Activated CD4-positive, alpha-beta T cell treated with anti-CD3 and anti-CD28 coated beads, Interleukin-2, Interleukin-4, amounts not matched to agents 100 ng/mL and 50 ng/mL, durations not matched to agents 16 hours and 8 hours (primary cell): ENCODE data around the gene SEC62.

ENCODE experiments used
- DNase-seq: peaks from one replicate; pipeline ENCODE4 v3.0.0-alpha.2; 2020; ENCODE audit warnings: low spot score

The SEC62 gene

DNA sequence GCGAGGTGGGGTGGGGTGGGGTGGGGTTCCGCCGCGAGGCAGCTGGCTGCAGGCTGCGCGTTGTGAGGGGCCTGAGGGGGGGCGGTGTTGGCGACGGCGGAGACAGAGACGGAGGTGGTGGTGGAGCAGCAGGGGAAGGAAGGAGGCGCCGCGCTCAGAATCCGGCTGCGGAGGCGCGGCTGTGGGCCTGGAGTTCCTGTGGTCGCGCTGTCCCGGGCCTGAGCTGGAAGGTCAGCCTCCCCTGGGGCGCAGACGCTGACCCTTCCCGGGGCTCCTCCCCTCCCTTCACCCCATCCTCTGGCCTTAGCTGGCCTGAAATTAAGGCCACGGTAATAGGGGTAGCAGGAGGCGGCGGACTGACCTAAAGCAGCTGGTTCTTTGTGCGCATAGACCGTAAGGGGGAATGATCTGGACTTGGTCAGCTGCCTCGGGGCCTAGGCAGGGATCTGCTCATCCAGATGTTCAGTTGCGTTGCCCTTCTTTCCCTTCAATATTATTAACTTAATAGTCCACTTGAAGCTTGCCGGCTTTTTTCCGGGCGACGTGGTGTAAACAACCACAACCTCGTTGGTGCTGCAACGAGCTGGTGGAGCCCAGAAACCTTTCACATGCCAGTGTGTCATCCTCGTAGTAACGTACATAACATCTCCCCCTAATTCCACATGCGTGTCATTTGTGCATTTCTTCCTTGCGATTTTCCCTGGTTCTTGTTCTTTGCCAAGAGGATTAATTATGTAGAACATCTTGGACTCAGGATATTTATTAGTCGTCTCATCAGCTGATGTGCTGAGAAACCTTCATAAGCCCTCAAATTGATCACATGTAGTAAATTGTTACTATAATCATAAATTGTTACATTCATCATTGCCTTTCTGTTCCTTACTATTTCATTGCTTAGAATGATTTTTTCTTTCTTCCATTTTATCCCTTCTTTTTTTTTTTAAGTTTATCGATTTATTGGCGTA, 626 bp downstream of the SEC62 start:
- peak; percentile 39 for DNase-seq

DNA sequence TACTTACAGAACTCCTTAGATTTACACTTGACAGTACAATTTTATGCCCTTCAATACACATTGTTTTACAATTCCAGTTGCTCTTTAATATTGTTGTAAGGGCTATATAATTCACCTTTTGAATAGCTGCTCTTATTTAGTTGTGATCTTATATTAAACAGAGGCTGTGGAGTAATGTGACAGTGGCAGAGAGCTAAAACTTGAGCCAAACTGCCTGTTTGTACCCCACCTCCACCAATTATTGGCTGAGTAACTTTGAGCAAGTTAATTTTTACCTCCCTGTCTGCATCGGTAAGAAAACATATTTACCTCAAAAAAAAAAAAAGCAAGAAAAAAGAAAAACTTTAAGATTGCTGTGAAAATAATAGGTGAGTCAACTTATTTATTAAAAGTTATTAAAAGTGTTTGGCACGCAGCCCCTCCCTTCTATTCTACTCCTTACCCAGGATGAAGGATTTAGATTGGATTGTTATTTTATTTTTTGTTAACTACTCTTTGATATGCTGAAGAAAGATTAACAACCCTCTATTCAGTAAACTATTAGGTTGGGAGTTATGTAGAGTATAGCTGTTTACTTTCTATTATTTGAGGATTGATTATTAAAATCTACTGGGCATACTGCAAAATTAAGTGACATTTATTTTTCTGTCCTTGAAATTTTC, 1.7 kb downstream of the SEC62 start:
- no peak for DNase-seq

DNA sequence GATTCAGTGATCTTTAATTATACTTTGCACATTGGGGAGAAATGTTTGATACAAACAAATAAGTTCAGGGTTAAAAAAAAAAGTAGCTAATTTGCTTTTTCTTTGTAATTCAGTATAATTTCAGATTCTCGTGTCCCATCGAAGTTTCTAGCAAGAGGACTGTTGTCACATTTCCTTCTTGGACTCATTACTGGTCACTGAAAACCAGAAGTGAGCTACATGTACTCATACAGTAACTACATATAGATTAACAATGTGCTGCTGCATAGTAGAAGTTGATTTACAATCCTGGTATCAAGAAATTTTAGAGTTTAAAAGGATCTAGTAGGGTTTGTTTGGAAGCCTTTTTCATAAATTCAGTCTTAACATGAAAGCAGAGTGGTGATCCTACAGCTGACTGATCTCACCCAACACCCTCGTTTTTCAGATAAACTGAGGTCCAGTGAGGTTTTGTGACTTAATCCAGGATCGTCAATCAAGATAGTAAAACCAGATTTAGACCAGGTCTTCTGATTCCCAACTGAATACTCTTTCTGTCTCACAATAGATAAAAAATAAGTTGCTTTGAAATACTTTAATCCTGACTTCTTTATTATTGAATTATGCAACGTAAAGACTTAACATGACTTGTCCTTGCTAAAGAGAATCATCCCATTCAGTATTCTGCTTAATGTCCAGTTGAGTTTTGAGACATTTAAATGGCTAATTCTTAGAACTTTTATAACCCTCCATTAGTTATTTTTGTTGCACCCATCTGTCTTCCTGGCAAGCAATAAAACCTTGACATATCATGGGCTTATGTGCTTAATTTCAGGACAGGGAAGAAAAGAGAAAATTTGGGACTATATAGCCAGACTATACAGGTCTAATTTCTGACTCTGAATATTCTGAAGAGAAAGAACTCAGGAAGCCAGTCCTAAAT, 2.8 kb downstream of the SEC62 start:
- DNase-seq = no peak

DNA sequence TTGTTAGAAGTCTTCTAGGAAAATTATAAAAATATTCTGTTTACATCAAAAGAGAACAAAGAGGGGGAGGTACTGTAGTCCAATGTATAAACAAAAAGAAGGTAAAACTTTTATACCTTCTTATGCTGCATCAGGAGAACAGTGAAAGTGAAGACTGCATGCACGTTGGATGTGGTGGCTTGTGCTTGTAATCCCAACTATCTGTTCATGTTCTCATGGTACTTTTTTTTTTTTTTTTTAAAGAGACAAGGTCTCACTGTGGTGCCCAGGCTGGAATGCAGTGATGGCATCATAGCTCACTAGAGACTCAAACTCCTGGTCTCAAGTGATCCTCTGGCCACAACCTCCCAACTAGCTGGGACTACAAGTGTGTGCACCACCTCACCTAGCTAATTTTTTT, 4.2 kb downstream of the SEC62 start:
- no peak for DNase-seq

DNA sequence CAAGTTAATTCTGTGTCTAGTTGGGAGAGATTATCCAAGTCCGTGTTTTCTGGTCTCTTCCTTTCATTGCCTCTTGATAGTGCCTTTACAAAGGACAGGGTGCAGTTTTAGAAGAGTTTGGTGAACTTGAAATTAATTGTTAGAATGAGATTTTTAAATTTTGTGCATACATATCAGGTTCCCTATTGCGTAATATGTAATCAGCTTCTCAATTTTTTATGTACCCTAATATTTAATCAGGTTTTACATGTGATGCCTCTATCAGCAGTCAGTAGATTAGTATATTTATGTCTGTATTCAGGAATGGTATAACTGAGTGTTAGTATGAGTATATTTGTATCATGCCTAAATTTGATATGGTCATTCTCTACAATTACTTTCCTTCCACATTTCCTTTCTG, 4.9 kb downstream of the SEC62 start:
- DNase-seq = no peak

DNA sequence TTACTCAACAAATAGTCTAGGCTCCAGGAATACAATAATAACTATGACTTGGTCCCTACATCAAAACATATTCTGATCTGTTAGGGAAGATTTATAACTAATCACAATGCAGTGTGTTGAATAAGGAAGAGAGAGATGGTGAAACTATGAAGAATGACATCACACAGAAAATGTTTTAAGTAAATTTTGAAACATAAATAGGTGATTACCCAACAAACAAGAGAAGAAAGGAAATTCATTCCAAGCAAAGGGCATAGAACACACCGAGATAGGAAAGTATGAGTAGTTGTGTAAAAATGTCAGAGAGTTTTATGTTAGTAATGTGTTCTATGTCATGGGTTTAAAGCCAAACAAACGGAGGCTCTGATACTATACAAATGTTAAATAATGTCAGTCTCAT, 13.4 kb downstream of the SEC62 start:
- no peak for DNase-seq

DNA sequence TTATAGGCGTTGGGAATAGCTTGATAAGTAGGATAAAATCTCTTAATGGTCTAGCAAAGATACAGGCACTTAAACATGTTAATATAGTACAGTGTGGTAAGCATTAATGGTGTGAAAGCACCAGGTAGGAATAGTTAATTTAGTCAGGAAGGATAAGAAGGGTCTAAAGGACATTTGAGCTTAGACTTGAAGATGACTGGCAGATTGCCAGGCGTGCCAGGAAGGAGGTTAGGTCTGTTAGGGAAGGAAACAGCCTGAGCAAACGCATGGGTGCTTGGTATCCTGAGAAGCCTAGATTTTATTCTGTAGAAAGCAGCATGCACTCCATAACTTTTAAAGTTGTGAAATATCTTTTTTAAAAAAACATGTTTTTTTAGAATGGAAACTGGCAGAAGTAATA, 17.7 kb downstream of the SEC62 start:
- no peak for DNase-seq

DNA sequence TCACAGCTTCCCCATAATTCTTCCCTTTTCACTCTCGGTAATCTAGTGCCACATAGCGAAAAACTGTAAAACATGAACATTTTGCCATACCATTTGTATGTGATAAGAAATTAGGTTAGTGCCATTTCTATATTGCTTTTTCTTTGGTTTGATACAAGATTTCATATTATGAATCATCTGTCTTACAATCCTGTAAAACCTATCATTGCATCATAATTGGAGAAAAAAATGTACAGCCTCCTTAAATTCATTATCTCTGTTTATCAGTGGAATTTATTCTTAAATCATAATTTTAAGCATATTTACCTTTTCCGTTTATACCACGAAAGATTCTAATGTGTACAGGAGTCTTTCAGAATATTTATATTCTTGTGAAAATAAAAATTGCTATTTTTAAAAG, 23.8 kb downstream of the SEC62 start:
- no peak for DNase-seq

DNA sequence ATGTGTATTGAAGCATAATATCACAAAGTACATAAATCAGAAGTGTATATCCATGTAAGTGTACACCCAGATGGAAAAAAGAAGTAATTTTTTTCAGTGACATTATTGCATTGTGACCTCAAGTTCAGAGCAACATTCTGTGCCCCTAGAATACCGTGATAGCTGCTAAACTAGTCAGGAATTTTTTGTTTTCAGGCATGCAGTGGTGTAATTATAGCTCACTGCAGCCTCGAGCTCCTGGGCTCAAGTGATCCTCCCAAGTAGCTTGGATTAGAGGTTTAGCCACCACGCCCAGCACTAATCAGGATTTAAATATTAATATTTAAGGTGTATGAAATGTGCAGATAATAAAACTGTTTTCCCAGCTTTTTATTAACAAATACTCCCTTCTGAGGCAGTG, 25.5 kb downstream of the SEC62 start:
- no peak for DNase-seq

DNA sequence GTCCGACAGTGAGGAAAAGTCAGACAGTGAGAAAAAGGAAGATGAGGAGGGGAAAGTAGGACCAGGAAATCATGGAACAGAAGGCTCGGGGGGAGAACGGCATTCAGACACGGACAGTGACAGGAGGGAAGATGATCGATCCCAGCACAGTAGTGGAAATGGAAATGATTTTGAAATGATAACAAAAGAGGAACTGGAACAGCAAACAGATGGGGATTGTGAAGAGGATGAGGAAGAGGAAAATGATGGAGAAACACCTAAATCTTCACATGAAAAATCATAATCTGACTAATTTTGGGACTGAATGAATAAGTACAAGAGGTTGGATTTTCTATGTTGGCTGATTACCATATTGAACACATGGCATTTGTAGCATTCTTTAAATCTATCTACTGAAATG, 26.2 kb downstream of the SEC62 start:
- DNase-seq = no peak

DNA sequence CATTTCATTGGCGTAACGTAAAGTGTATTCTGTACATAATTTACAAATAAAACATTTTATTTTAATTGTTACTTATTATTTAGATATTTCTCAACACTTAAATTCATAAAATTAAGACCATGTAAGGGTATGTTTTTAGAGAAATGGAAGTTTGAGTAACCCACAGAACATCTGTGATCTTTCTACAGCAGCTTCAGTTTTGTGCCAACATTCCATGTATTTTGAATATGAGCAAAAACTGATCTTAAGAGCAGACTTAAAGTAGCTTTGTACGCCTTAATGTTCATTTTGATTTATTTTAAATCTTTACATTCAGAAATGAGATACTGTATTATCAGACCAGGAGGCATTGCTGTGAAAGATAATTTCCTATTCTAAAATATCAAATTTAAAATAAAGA, 27.2 kb downstream of the SEC62 start:
- DNase-seq = no peak

DNA sequence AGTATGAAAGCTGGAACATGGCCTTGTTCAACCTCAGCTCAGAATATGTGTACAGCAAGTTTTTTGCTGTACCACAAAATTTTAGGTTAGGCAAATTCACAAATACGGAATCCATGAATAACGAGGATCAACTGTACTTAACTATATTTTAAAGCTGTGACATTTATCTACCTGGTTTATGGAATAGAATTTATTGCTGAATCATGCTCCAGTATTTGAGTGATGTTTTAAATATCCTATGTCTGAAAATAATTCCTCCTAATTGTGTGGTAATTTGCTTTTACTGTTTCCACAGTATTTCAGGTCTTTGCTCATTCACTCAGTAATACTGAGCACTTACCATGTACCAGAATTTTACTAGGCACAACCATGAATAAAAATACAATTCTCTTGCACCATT, 29.5 kb downstream of the SEC62 start:
- DNase-seq = no peak

DNA sequence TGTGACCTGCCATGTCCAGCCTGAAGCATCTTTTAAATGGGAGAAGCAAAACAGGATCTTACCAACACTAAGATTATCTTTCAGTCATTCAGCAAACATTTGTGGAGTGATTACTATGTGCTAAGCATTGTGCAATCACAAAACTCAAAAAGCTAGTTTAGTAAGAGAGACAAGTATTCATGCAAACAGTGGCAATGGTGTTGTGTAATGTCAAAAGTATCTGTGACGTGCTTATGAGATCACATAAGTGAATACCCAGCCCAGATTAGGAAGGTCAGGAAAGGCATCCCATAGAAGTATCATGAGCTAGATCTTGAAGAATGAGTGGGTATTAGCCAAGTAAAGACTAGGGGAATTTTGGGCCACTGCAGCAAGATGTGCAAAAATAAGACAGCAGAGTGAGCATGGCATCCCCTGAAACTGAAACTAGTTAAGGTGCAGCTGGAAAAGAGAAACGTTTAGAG, 32.1 kb downstream of the SEC62 start:
- DNase-seq = peak; percentile 6

DNA sequence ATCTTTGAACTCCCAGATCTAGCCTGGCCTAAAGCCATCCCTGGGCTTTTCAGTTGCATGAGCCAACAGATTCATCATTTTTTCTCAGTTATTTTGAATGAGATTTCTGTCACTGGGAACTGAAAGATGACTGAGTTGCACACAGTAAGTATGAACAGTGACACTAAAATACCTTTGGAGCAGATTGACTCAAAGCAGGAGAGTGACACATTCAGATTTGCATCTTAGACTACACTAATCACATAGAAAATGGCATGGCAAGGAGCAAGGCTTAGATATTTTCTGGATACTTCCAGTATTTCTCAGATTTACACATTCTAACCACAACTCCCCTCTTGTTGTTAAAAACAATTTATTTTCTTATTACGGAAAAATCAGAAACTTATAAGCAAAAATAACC, 32.8 kb downstream of the SEC62 start:
- DNase-seq = peak; percentile 69

DNA sequence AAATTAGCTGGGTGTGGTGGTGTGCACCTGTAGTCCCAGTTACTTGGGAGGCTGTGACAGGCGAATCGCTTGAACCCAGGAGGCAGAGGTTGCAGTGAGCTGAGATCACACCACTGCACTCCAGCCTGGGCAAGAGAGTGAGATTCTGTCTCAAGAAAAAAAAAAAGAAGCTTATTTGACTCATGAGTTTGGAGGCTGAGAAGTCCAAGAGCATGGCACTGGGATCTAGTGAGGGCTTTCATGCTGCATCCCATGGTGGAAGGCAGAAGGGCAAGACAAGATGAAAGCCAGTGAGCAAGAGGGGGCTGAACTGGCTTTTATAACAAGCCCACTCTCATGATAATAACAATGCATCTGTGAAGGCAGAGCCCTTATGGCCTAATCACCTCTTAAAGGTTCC, 33.4 kb downstream of the SEC62 start:
- no peak for DNase-seq

DNA sequence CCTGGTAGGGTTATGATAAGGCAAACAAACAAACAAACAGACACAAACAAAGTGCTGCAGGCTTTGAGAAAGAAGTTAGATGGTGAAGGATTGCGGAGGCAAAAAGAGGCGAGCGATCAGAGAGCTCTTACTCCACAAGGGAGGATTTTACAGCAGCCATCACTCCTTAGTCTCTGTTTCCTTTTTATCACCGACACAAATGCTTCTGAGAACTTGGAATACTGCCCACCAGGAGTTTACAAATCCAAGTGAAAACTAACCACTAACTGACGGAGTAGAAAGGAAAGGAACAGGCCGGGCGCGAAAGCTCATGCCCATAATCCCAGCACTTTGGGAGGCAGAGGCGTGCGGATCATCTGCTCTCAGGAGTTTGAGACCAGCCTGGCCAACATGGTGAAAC, 35.6 kb downstream of the SEC62 start:
- no peak for DNase-seq

DNA sequence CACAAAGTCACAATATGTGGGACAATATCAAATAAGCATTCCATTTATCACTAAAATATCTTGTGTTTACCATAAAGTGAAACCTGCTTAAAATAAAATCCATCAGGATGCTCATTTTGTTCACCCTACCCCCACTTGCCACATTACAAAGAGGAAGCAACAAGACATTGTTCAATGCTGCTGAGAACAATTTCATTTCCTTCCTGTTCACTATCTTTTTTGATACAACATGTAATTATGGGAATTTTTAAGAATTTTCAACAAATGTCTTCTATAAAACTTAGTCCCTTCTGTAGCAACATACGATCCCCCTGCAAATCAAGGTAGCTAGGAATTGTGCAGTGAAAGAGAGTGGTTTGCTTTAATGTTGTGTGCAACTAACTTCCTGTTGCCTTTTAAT, 36.3 kb downstream of the SEC62 start:
- DNase-seq = no peak

DNA sequence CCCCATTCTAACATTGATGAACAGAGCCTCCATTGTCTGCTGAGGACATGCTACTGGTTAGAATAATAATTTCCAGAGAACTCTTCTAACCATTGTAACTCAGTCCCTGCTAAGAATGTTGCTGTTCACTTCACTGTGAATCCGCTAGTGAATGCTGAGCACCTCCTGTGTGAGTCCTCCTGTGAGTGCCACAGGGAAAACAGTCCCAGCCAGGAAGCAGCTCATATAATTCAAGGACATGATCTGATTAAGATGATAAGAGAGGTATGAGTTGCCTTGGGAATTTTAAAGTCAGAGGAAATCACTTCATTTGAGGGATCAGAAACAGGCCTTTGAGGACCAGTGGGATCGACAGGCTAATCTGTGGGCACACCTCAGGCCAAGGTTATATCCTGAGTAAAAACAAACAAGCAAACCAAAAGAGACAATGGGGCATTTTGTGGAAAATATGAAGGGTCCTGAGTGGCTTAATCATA, 37.3 kb downstream of the SEC62 start:
- DNase-seq = no peak

DNA sequence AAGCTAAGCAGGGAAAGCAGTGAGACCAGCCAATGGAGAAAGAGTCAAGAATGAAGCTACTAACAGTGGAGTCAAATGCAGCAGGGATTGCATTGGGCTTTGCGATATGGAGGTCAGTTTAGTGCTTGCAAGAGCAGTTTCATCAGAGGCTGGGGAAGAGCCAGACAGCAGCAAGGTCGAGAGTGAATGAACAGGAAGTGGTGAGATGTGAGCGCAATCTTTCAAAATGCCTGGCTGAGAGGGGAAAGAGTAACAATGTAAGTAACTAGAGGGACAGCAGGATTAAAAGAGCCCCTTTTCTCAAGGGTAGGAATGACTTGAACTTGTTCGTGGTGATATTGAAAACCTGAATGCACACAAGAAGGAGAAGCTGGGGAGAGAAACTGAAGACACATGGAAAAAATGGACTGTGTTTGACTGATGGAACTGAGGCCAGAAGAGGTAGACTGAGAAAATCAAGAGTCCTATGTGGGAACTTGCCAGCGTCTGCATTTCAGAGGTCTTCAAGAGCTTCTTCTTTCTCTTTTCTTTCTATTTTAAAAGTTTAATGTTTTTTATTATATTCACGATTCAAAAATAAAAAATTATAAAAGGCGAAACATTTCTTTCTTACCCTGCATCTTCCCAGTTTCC, 40.5 kb downstream of the SEC62 start:
- peak; percentile 62 for DNase-seq

DNA sequence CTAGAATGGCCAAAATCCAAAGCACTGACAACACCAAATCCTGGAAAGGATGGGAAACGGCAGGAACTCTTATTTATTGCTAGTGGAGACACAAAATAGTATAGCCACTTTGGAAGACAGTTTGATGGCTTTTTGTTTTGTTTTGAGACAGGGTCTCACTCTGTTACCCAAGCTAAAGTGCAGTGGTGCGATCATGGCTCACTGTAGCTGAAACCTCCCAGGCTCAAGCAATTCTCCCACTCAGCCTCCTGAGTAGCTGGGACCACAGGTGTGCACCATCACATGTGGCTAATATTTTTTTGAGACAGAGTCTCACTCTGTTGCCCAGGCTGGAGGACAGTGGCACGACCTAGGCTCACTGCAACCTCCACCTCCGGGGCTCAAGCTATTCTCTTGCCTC, 43.9 kb downstream of the SEC62 start:
- DNase-seq = no peak

DNA sequence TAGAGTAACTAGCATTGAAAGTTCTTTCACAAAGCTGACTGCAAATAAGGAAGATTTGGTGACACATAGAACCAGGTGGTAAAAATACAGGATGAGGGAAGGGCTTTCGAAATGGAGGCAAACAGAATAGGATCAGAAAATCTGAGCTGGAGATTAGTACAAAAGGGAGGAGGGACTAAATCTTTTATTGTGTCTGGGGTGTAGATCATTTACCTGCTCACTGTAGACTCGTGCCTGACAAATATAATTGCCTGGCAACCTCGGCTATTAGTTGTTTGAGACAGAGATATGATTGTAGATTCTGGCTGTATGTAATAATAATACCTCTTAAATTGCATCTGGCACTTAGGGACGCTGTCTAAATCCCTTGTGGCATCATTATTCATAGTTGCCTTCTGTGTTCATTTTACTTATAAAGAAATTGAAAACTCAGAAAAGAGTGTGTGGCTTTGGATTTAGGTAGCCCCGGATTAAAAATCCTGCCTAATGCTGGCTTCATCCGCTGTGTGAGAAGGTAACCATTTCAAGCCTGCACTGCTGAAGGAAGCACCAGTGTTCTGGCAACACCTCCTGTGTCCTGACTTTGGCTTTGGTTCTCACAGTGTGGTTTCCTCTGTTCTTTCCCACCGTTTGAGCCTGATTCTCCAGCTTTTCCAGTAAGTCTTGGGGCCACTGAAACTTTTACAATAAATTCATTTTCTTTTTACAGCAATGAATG, 46.2 kb downstream of the SEC62 start:
- DNase-seq = no peak
